ENCODE data around the gene SLC38A7.

- TF ChIP-seq, protein P1, sequence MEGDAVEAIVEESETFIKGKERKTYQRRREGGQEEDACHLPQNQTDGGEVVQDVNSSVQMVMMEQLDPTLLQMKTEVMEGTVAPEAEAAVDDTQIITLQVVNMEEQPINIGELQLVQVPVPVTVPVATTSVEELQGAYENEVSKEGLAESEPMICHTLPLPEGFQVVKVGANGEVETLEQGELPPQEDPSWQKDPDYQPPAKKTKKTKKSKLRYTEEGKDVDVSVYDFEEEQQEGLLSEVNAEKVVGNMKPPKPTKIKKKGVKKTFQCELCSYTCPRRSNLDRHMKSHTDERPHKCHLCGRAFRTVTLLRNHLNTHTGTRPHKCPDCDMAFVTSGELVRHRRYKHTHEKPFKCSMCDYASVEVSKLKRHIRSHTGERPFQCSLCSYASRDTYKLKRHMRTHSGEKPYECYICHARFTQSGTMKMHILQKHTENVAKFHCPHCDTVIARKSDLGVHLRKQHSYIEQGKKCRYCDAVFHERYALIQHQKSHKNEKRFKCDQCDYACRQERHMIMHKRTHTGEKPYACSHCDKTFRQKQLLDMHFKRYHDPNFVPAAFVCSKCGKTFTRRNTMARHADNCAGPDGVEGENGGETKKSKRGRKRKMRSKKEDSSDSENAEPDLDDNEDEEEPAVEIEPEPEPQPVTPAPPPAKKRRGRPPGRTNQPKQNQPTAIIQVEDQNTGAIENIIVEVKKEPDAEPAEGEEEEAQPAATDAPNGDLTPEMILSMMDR (IDR thresholded peaks at IDR 0.05): no peak
- no peak for TF ChIP-seq POLR2A (IDR thresholded peaks at IDR 0.05)
These were observed 14.6 kb upstream of the SLC38A7 start for GRCh38 chr16:58699151-58699550.
